Hepatocyte (in vitro differentiated cells): Measurements from ENCODE around the gene STXBP6.

ENCODE experiments used
- CTCF ChIP-seq: fragments of 200-600 bp; sonication (generic); IDR thresholded peaks from 2 replicates; pipeline ENCODE4 v1.5.1; 2016; ENCODE audit warnings: antibody characterized with exemption, mild to moderate bottlenecking; ENCODE audit not compliant: poor library complexity
- EZH2 ChIP-seq: fragments of 200-600 bp; sonication (generic); IDR thresholded peaks from 2 replicates; pipeline ENCODE4 v1.6.1; 2016; ENCODE audit warnings: antibody characterized with exemption, mild to moderate bottlenecking, borderline replicate concordance
- EZH2phosphoT487 ChIP-seq: fragments of 200-600 bp; sonication (generic); IDR thresholded peaks from one replicate; pipeline ENCODE4 v1.6.1; 2018; ENCODE audit warnings: antibody characterized with exemption, mild to moderate bottlenecking, low read depth, moderate library complexity; ENCODE audit not compliant: unreplicated experiment, severe bottlenecking

GRCh38 chr14:25055992-25056687, 6.2 kb upstream of the STXBP6 start:
- TF ChIP-seq CTCF (no peak), EZH2 (no peak), EZH2phosphoT487 (no peak)
